HG02763 (cell line): ENCODE measurements around the gene LRRC14B.
"Not testable (repeated sequence)": the region's sequence is repeated elsewhere in the genome, so short reads cannot be mapped to it uniquely, and the experiment has no call there.

Experiments
- ATAC-seq: cut with Tn5 transposase; IDR thresholded peaks from one replicate; pipeline ENCODE4 v1.9.1; 2021; ENCODE audit warnings: mild to moderate bottlenecking, moderate library complexity; ENCODE audit not compliant: unreplicated experiment

The LRRC14B gene

DNA sequence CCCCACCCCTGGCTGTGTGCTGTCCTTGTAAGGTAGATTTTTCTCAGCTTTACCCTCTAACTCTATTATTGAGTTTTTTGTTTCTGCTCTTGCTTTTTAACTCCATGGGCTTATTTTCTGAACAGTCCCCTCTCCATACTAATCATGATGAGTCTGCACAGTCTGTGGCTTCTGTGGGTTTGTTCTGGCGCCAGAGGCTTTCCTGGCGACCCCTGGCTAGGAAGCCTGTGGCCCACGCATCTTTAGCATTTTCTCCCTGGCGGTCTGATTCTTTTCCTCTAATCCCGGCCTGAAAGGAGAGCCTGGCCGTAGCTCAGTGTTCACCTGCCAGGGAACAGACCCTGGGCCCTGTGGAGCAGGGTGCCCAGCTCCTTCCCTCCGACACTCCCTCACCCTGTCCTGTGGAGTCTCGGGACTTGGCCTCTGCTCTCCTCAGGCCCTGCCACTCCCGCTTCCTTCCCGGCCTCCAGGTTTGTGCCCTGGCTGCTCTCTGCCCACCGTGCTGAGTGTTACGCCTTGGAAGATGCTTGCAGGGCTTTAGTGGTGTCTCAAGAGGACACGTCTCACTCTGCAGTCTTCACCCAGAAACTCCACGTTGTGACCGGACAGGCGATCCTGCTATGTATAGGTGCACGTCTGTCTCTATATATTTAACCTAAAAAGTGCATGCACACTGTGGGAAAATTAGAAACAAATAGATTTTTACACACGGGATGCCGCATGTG lies 31.7 kb upstream of the LRRC14B start:
- no peak for ATAC-seq

DNA sequence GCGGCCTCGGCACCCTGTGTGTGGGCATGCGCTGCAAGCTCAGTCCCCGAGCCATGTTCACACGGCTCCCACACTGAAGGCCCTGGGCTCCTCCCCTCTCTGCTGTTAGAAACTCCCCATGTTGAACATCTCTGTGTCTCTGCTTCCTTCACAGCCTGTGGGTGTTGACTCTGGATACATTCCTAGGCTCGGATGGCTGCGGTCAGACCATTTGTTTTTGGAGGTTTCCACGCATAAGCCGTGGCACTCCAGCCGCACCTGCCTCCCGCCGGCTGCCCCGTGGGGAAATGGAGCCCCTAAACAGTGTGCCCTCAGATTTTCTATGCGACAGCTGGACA lies 31.2 kb upstream of the LRRC14B start:
- no peak for ATAC-seq

GRCh38 chr5:160921-161802 lies 30.1 kb upstream of the LRRC14B start:
- no peak for ATAC-seq

DNA sequence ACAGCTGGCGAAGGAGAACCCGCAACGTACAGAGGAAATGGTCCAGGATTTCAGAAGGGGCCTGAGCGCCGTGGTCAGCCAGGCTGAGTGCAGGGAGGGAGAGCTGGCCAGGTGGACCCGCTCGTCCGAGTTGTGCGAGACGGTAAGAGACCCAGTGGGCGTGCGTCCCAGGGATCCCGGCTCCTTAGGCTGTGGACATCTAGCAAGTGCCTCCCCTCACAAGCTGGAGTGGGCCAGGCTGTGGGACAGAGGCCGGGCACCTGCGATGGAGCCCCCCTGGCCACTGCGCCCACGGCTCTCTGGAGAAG lies 29.5 kb upstream of the LRRC14B start:
- ATAC-seq: no peak

DNA sequence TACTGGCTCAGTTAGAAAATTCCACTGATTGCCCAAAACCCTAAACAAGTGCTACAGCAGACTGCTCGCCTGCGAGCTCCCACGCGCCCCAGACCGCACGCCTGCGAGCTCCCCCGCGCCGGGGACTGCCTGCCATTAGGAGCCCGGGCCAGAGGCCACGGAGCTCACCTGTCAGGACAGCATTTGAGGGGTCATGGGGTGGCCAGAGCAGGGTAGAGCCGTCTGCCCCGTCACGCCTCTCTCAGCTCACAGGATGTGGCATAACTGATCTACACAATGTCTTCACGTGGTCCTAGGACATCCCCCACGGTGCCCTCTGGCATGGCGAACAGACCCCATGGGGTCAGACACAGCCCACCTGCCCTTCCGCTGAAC lies 29.1 kb upstream of the LRRC14B start:
- ATAC-seq: no peak

DNA sequence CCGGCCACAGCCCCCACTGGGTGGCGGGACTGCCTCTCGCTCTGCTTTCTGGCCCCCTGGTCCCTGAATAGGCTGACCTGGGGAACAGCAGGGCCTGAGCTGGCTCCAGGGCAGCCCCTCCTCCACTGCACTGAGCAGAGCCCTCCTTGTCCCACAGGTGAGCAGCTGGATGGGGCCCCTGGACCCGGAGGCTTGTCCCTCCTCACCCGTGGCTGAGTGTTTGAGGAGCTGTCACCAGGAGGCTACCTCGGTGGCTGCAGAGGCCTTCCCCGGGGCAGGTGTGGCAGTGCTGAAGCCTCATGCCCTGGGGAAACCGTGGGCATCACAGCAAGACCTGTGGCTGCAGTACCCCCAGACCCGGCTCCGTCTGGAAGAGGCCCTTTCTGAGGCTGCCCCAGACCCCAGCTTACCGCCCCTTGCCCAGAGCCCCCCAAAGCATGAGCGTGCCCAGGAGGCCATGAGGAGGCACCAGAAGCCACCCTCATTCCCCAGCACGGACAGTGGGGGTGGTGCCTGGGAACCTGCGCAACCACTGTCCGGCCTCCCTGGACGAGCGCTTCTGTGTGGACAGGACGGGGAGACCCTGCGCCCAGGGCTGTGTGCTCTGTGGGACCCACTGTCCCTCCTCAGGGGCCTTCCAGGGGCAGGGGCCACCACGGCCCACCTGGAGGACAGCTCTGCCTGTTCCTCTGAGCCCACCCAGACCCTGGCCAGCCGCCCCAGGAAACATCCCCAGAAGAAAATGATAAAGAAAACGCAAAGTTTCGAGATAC lies 28.5 kb upstream of the LRRC14B start:
- ATAC-seq: no peak

- no peak for ATAC-seq
These were observed 28.0 kb upstream of the LRRC14B start for GRCh38 chr5:163338-163620.

DNA sequence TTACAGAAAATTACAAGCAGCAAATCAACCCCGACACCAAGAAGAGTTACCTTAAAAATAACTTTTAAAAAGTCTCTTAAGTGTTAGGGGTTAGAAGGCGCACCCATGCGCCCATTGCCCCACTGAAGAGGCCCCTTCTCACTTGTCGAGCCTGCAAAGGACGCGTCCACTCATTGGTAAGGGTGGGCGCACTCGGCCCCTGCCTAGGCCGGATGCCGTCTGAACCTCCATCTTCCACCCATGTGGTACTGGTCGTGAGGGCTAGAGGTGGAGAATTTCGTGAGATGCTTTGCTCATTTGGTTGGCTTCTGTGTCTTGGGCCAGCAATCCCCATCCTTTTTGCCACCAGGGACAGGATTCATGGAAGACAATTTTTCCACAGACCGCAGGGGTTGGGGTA lies 27.5 kb upstream of the LRRC14B start:
- ATAC-seq: no peak

DNA sequence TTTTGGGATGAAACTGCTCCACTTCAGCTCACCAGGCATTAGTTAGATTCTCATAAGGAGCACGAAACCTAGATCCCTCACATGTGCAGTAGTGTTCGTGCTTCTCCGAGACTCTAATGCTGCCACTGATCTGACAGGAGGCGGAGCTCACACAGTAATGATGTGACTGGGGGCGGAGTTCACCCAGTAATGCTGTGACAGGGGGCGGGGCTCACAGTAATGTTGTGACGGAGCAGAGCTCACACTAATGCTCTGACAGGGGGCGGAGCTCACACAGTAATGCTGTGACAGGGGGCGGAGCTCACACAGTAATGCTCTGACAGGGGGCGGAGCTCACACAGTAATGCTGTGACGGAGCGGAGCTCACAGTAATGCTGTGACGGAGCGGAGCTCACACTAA lies 27.1 kb upstream of the LRRC14B start:
- no peak for ATAC-seq

GRCh38 chr5:164783-165182 lies 26.5 kb upstream of the LRRC14B start:
- not testable (repeated sequence) for ATAC-seq

DNA sequence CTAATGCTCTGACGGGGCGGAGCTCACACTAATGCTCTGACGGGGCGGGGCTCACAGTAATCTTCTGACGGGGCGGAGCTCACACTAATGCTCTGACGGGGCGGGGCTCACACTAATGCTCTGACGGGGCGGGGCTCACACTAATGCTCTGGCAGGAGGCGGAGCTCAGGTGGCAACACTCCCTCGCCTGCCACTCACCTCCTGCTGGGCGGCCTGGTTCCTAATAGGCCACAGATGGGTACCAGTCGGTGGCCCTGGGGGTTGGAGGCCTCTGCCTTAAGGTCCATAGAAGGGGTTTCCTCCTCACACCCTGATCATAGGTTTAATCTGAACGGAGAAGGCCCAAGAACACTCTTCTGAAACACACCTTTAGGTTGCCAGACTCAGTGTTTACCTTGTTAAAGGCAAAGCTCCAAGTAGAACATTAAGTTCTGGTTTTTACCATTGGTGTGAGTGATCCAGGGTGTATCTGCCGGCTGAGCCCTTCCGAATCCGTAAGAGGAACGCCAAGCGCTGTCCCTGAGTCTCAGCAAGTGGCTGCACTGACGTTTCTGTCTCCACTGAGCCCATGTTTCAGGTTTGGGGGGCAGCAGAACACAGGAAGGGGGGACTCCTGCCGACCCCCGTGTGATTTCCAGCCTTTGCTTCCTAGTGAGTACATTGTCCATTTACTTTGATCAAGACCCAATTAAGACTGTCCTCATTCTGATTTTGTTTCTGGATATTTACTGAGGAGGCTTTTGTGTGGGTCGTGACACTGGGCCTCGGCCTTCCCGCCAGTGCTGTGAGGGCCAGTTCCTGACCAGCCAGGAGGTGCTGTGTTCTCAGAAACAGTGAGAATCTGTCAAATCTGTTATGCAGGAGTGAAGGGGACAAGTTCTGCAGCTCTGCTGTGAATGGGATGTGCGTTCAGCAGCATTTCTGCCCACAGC lies 24.6 kb upstream of the LRRC14B start:
- ATAC-seq: no peak

GRCh38 chr5:167511-167910 lies 23.8 kb upstream of the LRRC14B start:
- no peak for ATAC-seq

DNA sequence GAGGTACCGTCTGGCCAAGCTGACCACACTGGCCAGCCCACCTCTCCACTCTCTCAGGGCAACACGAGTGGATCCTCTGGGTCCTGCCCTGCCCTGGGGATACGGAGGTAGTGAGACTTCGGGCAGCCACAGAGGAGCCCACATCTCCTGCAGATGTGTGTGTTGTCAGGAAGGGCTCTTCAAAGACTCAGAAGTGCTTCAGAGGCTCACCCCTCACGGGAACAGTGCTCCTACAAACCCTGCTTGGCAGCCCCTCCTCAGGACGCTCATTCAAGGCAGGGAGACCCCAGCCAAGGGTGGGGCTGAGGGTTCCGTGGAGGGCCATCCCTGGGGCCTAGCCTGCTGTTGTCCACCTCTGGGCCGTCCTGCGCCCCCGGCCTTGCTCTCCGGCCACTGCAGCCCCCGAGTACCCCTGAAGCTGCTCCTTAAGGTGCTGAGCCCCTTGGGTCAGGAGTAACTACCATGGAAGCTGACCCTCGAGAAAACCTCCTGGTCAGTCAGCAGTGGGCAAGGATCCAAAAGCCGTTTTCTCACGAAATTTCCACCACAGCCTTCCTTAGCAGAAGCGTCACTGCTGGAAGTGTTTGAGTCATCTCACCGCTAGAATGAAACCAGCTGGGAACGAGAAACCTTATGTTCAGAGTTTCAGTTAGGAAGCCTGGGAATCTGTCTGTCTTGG lies 23.2 kb upstream of the LRRC14B start:
- ATAC-seq: no peak

- no peak for ATAC-seq
These were observed 22.1 kb upstream of the LRRC14B start for GRCh38 chr5:169071-169727.

DNA sequence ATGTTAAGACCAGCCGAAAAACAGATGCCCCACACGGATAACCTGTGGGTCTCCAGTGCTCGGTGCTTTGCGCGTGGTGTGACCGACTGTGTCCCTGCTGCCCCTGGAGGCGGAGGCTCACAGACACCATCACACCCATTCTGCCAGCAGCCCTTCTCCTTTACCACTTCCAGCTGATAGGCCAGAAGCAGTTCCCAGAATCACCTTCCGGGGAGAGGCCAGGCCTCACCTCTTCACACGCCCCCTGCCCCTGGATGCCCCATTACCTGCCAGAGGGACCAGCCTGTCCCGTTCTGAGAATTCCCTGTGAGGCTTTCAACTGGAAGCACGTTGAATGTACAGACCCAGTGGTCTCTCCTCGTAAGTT lies 21.6 kb upstream of the LRRC14B start:
- no peak for ATAC-seq

GRCh38 chr5:170971-171800 lies 20.1 kb upstream of the LRRC14B start:
- ATAC-seq: no peak

- ATAC-seq: no peak
These were observed 19.4 kb upstream of the LRRC14B start for GRCh38 chr5:171801-172331.

DNA sequence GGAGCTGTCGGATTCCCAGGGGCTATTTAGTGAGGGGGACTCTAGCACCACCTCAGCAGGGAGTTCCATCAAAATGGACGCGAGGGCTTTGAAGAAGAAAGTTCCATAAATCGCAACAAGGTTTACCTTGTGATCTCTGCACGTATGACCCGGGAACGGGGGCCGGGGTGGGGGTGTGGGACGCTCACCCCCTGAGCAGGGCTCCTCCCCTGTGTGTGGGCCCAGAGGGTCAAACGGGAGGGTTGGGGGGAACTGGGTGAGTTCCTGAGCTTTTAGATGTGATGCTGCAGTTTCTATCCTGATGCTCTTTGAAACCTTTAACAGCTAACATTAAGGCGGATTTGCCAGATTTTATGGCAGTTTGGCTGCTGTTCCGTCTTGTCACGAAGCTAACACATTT lies 18.9 kb upstream of the LRRC14B start:
- ATAC-seq: no peak

- ATAC-seq: no peak
These were observed 18.4 kb upstream of the LRRC14B start for GRCh38 chr5:172841-173251.
